K562 (cell line): ENCODE data around the gene LRTM1. TPM values are rescaled to one million over a fixed set of nuclear protein-coding genes. Genes with fewer than 3 reads are reported as not detected.

Experiments used
- ATAC-seq: fragments of 200-7000 bp; cut with Tn5 transposase; 3 replicates; pipeline ENCODE4 v1.9.1; 2020; ENCODE audit warnings: moderate library complexity
- BruUV-seq: library from RNA; stranded (reverse); fragments of 400-500 nt; replicated peaks from 2 replicates; lab custom pipeline; 2021; lab: Mats Ljungman, UMichigan
- CTCF ChIA-PET: fragments of 300-600 bp; formaldehyde crosslinking; extraction: SDS; loops from one replicate; lab custom pipeline; 2021; ENCODE audit warnings: low intra/inter-chr PET ratio; lab: Yijun Ruan, JAX
- POLR2A ChIA-PET: fragments of 300-600, 350-650 bp; sonication (Branson Sonifier 250); formaldehyde crosslinking; extraction: SDS; loops from one replicate; lab custom pipeline; 2021; ENCODE audit warnings: antibody characterized with exemption, inconsistent platforms; lab: Yijun Ruan, JAX
- DNase-seq, 4 experiments: peaks; one replicate each; pipeline versions ENCODE4 v3.0.0 to v3.0.0-alpha.2; 2011 to 2018; ENCODE audit warnings: low spot score in 3 of 4, mixed read lengths in 3 of 4; ENCODE audit errors: extremely low read depth in 1 of 4
- FAIRE-seq: peaks from 2 replicates; lab custom pipeline; 2011; peaks lifted over from hg19 to GRCh38; lab: Jason Lieb, UNC
- H2AFZ ChIP-seq: 2 replicates; pipeline ENCODE4 v1.6.0; 2011; ENCODE audit warnings: low read depth, low read length, control low read depth, inconsistent platforms
- H3K27ac ChIP-seq: fragments of 200-600 bp; 3 replicates; pipeline ENCODE4 v1.8.0; 2011; ENCODE audit warnings: low read depth, mild to moderate bottlenecking, control low read depth, inconsistent platforms, low read length, moderate library complexity, mixed read lengths; ENCODE audit errors: extremely low read depth
- H3K27me3 ChIP-seq, 2 experiments: fragments of 300-600 bp in 1 of 2; 2 replicates in 1 of 2; 3 replicates in 1 of 2; pipeline versions ENCODE4 v1.6.0 to v1.8.0; 2011; ENCODE audit warnings: inconsistent platforms in 2 of 2, low read length in 2 of 2, mild to moderate bottlenecking in 1 of 2, mixed read lengths in 1 of 2, moderate library complexity in 1 of 2; ENCODE audit not compliant: control insufficient read depth in 2 of 2, insufficient read depth in 2 of 2
- H3K36me3 ChIP-seq: fragments of 300-600 bp; 3 replicates; pipeline ENCODE4 v1.8.0; 2011; ENCODE audit warnings: mild to moderate bottlenecking, low read length, inconsistent platforms; ENCODE audit not compliant: control insufficient read depth, insufficient read depth
- H3K4me1 ChIP-seq, 2 experiments: fragments of 200-600 bp in 1 of 2; replicated peaks in 1 of 2; 2 replicates in 1 of 2; 3 replicates in 1 of 2; pipeline versions ENCODE4 v1.5.1 to v1.8.0; 2011; ENCODE audit warnings: inconsistent platforms in 2 of 2, low read length in 2 of 2, mild to moderate bottlenecking in 1 of 2, mixed read lengths in 1 of 2, moderate library complexity in 1 of 2; ENCODE audit not compliant: control insufficient read depth in 2 of 2, insufficient read depth in 2 of 2
- H3K4me2 ChIP-seq: 2 replicates; pipeline ENCODE4 v1.6.1; 2011; ENCODE audit warnings: low read length, control low read depth, inconsistent platforms, mixed read lengths; ENCODE audit not compliant: insufficient read depth
- H3K4me3 ChIP-seq: fragments of 200-600 bp; sonication (generic), shearing (Covaris generic); 2 replicates; pipeline ENCODE4 v1.5.1; 2016; ENCODE audit warnings: control low read depth, inconsistent platforms
- H3K79me2 ChIP-seq: fragments of 200-600 bp; 3 replicates; pipeline ENCODE4 v1.8.0; 2011; ENCODE audit warnings: low read length, inconsistent platforms; ENCODE audit not compliant: control insufficient read depth, insufficient read depth
- H3K9ac ChIP-seq, 2 experiments: 2 replicates each; pipeline versions ENCODE4 v1.6.0 to v1.6.1; 2011; ENCODE audit warnings: low read depth in 2 of 2, low read length in 2 of 2, control low read depth in 1 of 2, inconsistent platforms in 1 of 2, mild to moderate bottlenecking in 1 of 2, mixed read lengths in 1 of 2; ENCODE audit not compliant: insufficient read depth in 1 of 2
- H3K9me1 ChIP-seq: one replicate; pipeline ENCODE4 v1.6.0; 2011; ENCODE audit warnings: inconsistent platforms, mild to moderate bottlenecking, low read length, moderate library complexity; ENCODE audit not compliant: control insufficient read depth, insufficient read depth
- H3K9me3 ChIP-seq: replicated peaks from 2 replicates; pipeline ENCODE4 v1.5.1; 2011; ENCODE audit warnings: low read depth, low read length, inconsistent platforms; ENCODE audit not compliant: control insufficient read depth, insufficient read depth
- H4K20me1 ChIP-seq: replicated peaks from 2 replicates; pipeline ENCODE4 v1.6.1; 2011; ENCODE audit warnings: low read length, inconsistent platforms, mixed read lengths; ENCODE audit not compliant: control insufficient read depth, insufficient read depth
- ELF4 ChIP-seq: fragments of 450-650 bp; formaldehyde crosslinking; IDR thresholded peaks from 2 replicates; pipeline ENCODE4 v1.4.0; 2022; ENCODE audit warnings: missing genetic modification characterization
- FOXK2 ChIP-seq, 2 experiments: fragments of 450-650 bp; IDR thresholded peaks in 1 of 2; conservative IDR thresholded peaks in 1 of 2; 2 replicates each; pipeline ENCODE4 v1.6.1; 2016; ENCODE audit warnings: low read depth in 2 of 2, mild to moderate bottlenecking in 1 of 2
- HMGN3 ChIP-seq: IDR thresholded peaks from 2 replicates; pipeline ENCODE4 v1.6.1; 2011; ENCODE audit warnings: borderline replicate concordance, low read depth, mild to moderate bottlenecking, mixed read lengths, low read length; ENCODE audit not compliant: insufficient read length; ENCODE audit errors: extremely low read depth
- PYGO2 ChIP-seq: fragments of 450-650 bp; IDR thresholded peaks from 2 replicates; pipeline ENCODE4 v1.6.1; 2016; ENCODE audit warnings: mild to moderate bottlenecking, missing genetic modification characterization, moderate library complexity, missing compliant biosample characterization
- WGBS: fragments of 100-300 bp; shearing (Covaris generic); methylation state at CpG from one replicate; pipeline ENCODE4 v1.1.6; 2016; ENCODE audit warnings: low coverage, mixed read lengths; ENCODE audit not compliant: insufficient coverage; ENCODE audit errors: missing lambda C conversion rate; 5-methylcytosine and 5-hydroxymethylcytosine counted together
- in situ Hi-C: fragments of 300-500 bp; cut with MboI; formaldehyde crosslinking; loops from 4 replicates; pipeline ENCODE4 v1.15.0; 2018; ENCODE audit warnings: inconsistent platforms, mixed read lengths
- intact Hi-C: fragments of 100-400 bp; cut with micrococcal nuclease; formaldehyde crosslinking; loops from 2 replicates; pipeline ENCODE4 v1.14.2; 2022
- polyA plus RNA-seq, 8 experiments: library from polyadenylated mRNA; depleted of rRNA in 4 of 8; stranded (reverse) in 5 of 8; unstranded in 3 of 8; fragments of >200 nt; fragmentation: Nextera tagmentation in 2 of 8; fragmentation: Illumina TruSeq in 1 of 8; extraction: Ambion mirVana in 2 of 8; extraction: Trizol in 1 of 8; gene quantifications; 2 replicates each; pipeline versions ENCODE4 v1.2.1 to v1.2.3, GENCODE V29; 2011 to 2014; ENCODE audit warnings: inconsistent platforms in 1 of 8, missing spikeins in 1 of 8
- total RNA-seq, 7 experiments: library from RNA; depleted of rRNA in 6 of 7; stranded (reverse); fragments of >200 nt in 6 of 7; fragmentation: Illumina TruSeq in 2 of 7; extraction: Trizol in 2 of 7; gene quantifications; 2 replicates each; pipeline versions ENCODE4 v1.2.1 to v1.2.3, GENCODE V29; 2011 to 2021; ENCODE audit warnings: low replicate concordance in 1 of 7
- TF ChIP-seq, protein P1 (sequence below): fragments of 450-650 bp; formaldehyde crosslinking; IDR thresholded peaks from 2 replicates; pipeline ENCODE4 v1.4.0; 2022; ENCODE audit warnings: mild to moderate bottlenecking, moderate library complexity
- TF ChIP-seq, protein P2 (sequence below): fragments of 250-450 bp; sonication (Bioruptor Pico); IDR thresholded peaks from 2 replicates; pipeline ENCODE4 v1.6.1; 2021; ENCODE audit warnings: mild to moderate bottlenecking

Gene LRTM1
- total and polyA plus RNA-seq, 9 of the 15 experiments (the other 6 are each of a cell fraction or from before 2014, with no cell fraction given) = not detected

DNA sequence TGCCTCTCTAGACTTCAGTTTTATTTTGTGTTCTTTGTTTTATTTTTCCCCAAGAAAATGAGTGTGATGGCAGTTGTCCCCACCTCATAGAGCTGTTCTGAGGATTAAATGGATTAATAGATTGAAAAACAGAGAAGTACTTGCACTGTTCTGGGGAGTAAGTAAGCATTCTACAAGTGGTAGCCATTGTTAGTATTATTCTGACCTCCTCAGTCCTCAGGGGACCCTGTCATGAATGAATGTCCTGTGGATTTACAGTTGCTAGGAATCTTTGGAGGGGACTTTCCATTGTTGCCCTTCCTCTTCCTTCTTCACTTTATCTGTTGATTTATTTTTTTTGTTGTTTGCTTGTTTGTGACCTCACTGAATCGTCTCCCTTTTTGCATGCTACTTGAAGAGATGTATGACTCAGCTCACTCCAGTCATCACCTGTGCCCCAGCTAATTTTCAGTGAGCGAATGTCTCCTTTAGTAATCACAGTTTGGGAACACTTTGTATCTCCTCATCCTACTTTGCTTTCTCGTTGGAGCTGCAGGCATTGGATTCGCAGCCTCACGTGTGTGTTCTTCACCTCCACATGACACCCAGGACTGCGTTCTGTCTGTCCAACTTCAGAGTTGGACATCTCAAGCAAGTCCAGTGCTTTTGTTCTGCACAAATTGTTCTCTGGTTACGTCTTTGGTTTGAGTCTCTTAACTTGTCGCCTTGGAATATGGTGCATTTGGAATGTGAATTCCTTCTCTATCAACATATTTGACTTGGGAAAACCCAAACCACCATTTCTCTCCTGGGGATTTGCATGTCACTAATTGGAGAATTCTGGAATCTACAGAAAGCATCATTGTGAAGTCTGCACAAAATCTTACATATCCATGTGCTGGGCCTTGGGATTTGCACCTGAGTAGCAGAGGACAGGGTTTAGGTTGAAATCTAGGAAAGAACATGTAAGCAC lies 54.5 kb downstream of the LRTM1 start:
- Histone ChIP-seq H4K20me1 (no peaks in the 10 kb centered on the region), H3K9ac (no peak overlapping the region), H3K4me3 (no peak overlapping the region), H3K4me1 (no peaks in the 10 kb centered on the region), H3K9me1 (no peaks in the 10 kb centered on the region), H3K4me2 (no peak overlapping the region), H3K27me3 (0 out of 5 replicates have a peak, but pooled peaks cover 0 to 6% of the 10 kb centered on the region in 2 experiments), H3K79me2 (no peaks in the 10 kb centered on the region), H3K27ac (no peak overlapping the region), H2AFZ (no peak overlapping the region), H3K9me3 (no peaks in the 10 kb centered on the region), H3K36me3 (no peaks in the 10 kb centered on the region)
- BruUV-seq = no TSS peak
- ATAC-seq = no peak
- intact Hi-C loops (loop anchor here (10.0 kb wide), 1 partner anchor 111 kb away; no protein-coding TSS in a partner anchor), in situ Hi-C loops (no loop called here)
- ChIA-PET POLR2A (no interaction called here), CTCF (no interaction called here)
- FAIRE-seq = no peak
- TF ChIP-seq PYGO2 (tag) = no peak
- TF ChIP-seq, protein P1, sequence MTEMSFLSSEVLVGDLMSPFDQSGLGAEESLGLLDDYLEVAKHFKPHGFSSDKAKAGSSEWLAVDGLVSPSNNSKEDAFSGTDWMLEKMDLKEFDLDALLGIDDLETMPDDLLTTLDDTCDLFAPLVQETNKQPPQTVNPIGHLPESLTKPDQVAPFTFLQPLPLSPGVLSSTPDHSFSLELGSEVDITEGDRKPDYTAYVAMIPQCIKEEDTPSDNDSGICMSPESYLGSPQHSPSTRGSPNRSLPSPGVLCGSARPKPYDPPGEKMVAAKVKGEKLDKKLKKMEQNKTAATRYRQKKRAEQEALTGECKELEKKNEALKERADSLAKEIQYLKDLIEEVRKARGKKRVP = no peak
- 0% methylated on average over 8 of the region's 8 CpGs for WGBS
- DNase-seq = no peak

DNA sequence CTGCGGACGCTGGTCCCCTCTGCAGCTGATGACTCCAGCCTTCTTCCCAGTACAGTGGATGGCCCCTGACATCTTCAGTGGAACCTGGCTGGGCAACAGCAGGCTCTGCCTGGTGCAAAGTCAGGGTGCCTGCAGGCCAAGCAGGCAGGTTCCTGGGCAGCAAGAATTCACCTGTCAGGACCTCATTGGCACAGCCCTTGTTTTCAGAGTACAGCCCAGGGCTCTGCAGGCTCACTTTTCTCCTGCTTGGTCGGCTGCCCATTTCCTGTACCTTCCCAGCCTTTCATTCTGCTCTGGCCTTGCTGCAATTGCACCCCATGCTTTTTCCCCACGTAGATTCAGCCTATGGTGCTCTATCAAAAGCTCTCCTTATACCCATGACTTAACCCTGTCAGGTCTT lies 56.0 kb downstream of the LRTM1 start:
- POLR2A ChIA-PET = no interaction called here
- FAIRE-seq = no peak
- H3K9ac ChIP-seq = no peak overlapping the region
- H3K4me1 ChIP-seq = no peaks in the 10 kb centered on the region
- no peaks in the 10 kb centered on the region for H4K20me1 ChIP-seq
- H3K4me3 ChIP-seq = no peak overlapping the region
- no peak for TF ChIP-seq FOXK2 (conservative IDR thresholded peaks at IDR 0.05 in 1 of 2, IDR thresholded peaks at IDR 0.05 in 1 of 2; ENCODE audit: low read depth in 2 of 2)
- TF ChIP-seq HMGN3 = no peak
- TF ChIP-seq, protein P2, sequence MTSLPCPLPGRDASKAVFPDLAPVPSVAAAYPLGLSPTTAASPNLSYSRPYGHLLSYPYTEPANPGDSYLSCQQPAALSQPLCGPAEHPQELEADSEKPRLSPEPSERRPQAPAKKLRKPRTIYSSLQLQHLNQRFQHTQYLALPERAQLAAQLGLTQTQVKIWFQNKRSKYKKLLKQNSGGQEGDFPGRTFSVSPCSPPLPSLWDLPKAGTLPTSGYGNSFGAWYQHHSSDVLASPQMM (CRISPR knock-in tag) = no peak
- TF ChIP-seq ELF4 (CRISPR knock-in tag) = no peak
- intact Hi-C loops = loop anchor here (10.0 kb wide), 1 partner anchor 113 kb away; no protein-coding TSS in a partner anchor
- H3K36me3 ChIP-seq = no peaks in the 10 kb centered on the region
- no peak overlapping the region for H3K27ac ChIP-seq
- in situ Hi-C loops = no loop called here
- no peak overlapping the region for H2AFZ ChIP-seq
- ATAC-seq = no peak
- no TSS peak for BruUV-seq
- H3K27me3 ChIP-seq = 0 out of 5 replicates have a peak, but pooled peaks cover 0 to 6% of the 10 kb centered on the region in 2 experiments
- CTCF ChIA-PET = no interaction called here
- 0% methylated on average over 4 of the region's 4 CpGs for WGBS
- no peaks in the 10 kb centered on the region for H3K9me3 ChIP-seq
- no peaks in the 10 kb centered on the region for H3K9me1 ChIP-seq
- no peak for DNase-seq
- no peaks in the 10 kb centered on the region for H3K79me2 ChIP-seq
- no peak overlapping the region for H3K4me2 ChIP-seq
